MCF 10A (cell line): ENCODE measurements around the gene C3orf33. TPM values are rescaled to one million over a fixed set of nuclear protein-coding genes. Genes with fewer than 3 reads are reported as not detected.
A peak's percentile ranks its signal among the peaks of the same experiment; 100 is the strongest.
"Not testable (repeated sequence)": the region's sequence is repeated elsewhere in the genome, so short reads cannot be mapped to it uniquely, and the experiment has no call there.

Experiments used
- BruUV-seq: library from RNA; stranded (reverse); fragments of 400-500 nt; replicated peaks from 2 replicates; lab custom pipeline; 2021; lab: Mats Ljungman, UMichigan
- CTCF ChIA-PET: fragments of 300-600 bp; sonication (Branson Sonifier 250); formaldehyde crosslinking; extraction: SDS; loops from one replicate; lab custom pipeline; 2021; ENCODE audit warnings: antibody characterized with exemption, inconsistent platforms; lab: Yijun Ruan, JAX
- POLR2A ChIA-PET: fragments of 300-600, 350-650 bp; sonication (Branson Sonifier 250); formaldehyde crosslinking; extraction: SDS; loops from one replicate; lab custom pipeline; 2020; ENCODE audit warnings: antibody characterized with exemption, inconsistent platforms; lab: Yijun Ruan, JAX
- DNase-seq: peaks from one replicate; pipeline ENCODE4 v3.0.0-alpha.2; 2018; ENCODE audit not compliant: unreplicated experiment
- H3K27ac Mint-ChIP-seq: one replicate; pipeline ENCODE4 v1.8.0; 2022; ENCODE audit warnings: mild to moderate bottlenecking, low read depth, mixed read lengths; ENCODE audit not compliant: unreplicated experiment
- H3K27me3 Mint-ChIP-seq: one replicate; pipeline ENCODE4 v1.8.0; 2022; ENCODE audit warnings: mixed read lengths; ENCODE audit not compliant: insufficient read depth, unreplicated experiment
- H3K36me3 Mint-ChIP-seq: one replicate; pipeline ENCODE4 v1.8.0; 2022; ENCODE audit warnings: mild to moderate bottlenecking, moderate library complexity, mixed read lengths; ENCODE audit not compliant: insufficient read depth, unreplicated experiment
- H3K4me1 Mint-ChIP-seq: one replicate; pipeline ENCODE4 v1.8.0; 2022; ENCODE audit warnings: mixed read lengths; ENCODE audit not compliant: insufficient read depth, unreplicated experiment
- H3K4me3 Mint-ChIP-seq: one replicate; pipeline ENCODE4 v1.8.0; 2022; ENCODE audit warnings: mild to moderate bottlenecking, moderate library complexity, mixed read lengths; ENCODE audit not compliant: unreplicated experiment
- H3K9me3 Mint-ChIP-seq: one replicate; pipeline ENCODE4 v1.8.0; 2022; ENCODE audit warnings: mixed read lengths; ENCODE audit not compliant: unreplicated experiment
- intact Hi-C: fragments of 100-400 bp; cut with micrococcal nuclease; formaldehyde crosslinking; loops from 2 replicates; pipeline ENCODE4 v1.14.1; 2022
- total RNA-seq: library from RNA; stranded (reverse); gene quantifications from 2 replicates; pipeline ENCODE4 v1.2.3, GENCODE V29; 2022
- TF ChIP-seq, protein P1 (sequence below): fragments of 200-600 bp; IDR thresholded peaks from one replicate; pipeline ENCODE4 v1.8.0; 2022; ENCODE audit warnings: antibody characterized with exemption, mild to moderate bottlenecking; ENCODE audit not compliant: unreplicated experiment

The C3orf33 gene
- total RNA-seq, 1 experiment from 2014 or later: 3.6 TPM

DNA sequence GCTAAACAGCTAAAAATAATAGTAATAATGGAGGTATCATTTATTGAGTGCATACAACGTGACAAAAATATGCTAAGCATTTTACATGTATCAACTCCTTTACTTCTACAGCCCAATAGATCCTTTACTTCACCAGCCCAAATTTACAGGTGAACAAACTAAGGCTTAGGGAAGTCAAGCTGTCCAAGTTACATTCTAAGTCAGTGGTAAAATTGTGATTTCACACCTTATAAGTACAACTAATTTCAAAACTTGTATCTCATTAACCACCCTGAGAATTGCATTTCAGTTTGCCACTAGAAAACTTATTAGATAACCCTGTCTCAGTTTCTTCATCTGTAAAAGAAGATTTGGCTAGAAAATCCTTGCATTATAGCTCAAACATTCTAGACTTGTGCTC, 37.5 kb upstream of the C3orf33 start:
- BruUV-seq: TSS peak; percentile 0

DNA sequence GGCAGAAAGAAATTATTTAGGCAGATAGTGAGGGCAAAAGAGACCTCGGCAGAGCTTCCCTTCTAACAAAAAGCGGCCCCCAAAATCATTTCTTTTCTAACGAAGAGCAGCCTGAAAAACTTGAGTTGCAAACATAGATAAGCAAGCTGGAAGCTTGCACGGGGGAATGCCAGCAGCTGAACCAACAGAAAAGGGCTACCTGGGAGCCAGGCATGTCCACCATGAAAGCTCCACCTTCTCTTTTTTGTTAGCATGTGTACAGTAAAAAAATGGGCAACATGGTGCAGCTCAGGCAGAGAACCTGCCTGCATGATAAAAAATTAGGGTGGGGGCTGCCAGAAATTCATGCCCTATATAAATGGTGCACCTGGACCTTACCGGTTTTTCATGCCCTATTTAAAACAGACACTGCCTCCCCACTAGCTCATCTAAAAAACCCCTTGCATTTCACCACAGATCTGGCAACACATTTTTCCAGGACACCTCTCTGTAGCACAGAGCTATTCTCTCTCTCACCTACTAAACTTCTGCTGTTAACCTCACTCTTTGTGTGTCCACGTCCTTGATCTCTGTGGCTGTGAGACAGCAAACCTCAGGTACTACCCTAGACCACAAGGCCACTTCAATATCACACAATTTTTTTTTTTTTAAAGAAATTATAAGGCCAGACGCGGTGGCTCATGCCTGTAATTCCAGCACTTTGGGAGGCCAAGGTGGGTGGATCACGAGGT, 29.4 kb upstream of the C3orf33 start:
- Mint-ChIP-seq H3K9me3 (no peaks in the 10 kb centered on the region), H3K27ac (no peak overlapping the region), H3K4me1 (no peaks in the 10 kb centered on the region), H3K36me3 (peaks cover 44% of the 10 kb centered on the region), H3K4me3 (no peak overlapping the region), H3K27me3 (no peaks in the 10 kb centered on the region)
- TF ChIP-seq, protein P1, sequence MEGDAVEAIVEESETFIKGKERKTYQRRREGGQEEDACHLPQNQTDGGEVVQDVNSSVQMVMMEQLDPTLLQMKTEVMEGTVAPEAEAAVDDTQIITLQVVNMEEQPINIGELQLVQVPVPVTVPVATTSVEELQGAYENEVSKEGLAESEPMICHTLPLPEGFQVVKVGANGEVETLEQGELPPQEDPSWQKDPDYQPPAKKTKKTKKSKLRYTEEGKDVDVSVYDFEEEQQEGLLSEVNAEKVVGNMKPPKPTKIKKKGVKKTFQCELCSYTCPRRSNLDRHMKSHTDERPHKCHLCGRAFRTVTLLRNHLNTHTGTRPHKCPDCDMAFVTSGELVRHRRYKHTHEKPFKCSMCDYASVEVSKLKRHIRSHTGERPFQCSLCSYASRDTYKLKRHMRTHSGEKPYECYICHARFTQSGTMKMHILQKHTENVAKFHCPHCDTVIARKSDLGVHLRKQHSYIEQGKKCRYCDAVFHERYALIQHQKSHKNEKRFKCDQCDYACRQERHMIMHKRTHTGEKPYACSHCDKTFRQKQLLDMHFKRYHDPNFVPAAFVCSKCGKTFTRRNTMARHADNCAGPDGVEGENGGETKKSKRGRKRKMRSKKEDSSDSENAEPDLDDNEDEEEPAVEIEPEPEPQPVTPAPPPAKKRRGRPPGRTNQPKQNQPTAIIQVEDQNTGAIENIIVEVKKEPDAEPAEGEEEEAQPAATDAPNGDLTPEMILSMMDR: no peak
- intact Hi-C loops: no loop called here
- ChIA-PET CTCF (interaction anchor here (0.7 to 1.5 kb wide), 3 partner anchors 18 to 129 kb away, joined by 3 to 8 read pairs (median 6); partner anchors contain the start of gene C3orf33), POLR2A (interaction anchor here (0.6 kb wide), 1 partner anchor 12 kb away, joined by 4 read pairs; no protein-coding TSS in a partner anchor)
- no peak for DNase-seq
- BruUV-seq: no TSS peak

More for the DNA sequence above, 37.5 kb upstream of the C3orf33 start:
- Mint-ChIP-seq H3K27me3 (no peaks in the 10 kb centered on the region), H3K4me1 (peaks cover 19% of the 10 kb centered on the region), H3K27ac (no peak overlapping the region), H3K36me3 (peaks cover 18% of the 10 kb centered on the region), H3K9me3 (no peaks in the 10 kb centered on the region), H3K4me3 (no peak overlapping the region)
- TF ChIP-seq, protein P1: no peak
- POLR2A ChIA-PET: interaction anchor here (1.2 kb wide), 1 partner anchor 10 kb away, joined by 6 read pairs; no protein-coding TSS in a partner anchor
- intact Hi-C loops: no loop called here
- CTCF ChIA-PET: no interaction called here
- DNase-seq: no peak

DNA sequence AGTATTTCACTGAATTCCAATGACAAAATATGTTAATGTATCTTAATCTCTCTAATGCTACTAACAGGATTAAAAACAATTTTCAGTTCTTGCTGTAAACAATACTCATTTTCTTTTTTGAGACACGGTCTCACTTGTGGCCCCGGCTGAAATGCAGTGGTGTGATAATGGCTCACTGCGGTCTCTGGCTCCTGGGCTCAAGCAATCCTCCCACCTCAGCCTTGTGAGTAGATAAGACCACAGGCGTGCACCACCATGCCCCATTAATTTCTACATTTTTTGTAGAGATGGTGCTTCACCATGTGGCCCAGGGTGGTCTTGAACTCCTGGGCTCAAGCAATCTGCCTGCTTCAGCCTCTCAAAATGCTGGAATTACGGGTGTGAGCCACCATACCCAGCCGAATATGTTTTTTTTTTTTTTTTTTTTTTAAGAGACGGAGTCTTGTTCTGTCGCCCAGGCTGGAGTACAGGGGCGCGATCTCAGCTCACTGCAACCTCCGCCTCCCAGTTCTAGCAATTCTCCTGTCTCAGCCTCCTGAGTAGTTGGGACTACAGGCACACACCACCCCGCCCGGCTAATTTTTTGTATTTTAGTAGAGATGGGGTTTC, 22.5 kb upstream of the C3orf33 start:
- H3K27ac Mint-ChIP-seq, H3K27me3 Mint-ChIP-seq, BruUV-seq, POLR2A ChIA-PET, H3K9me3 Mint-ChIP-seq, H3K4me3 Mint-ChIP-seq, DNase-seq, intact Hi-C loops, H3K4me1 Mint-ChIP-seq: not testable (repeated sequence)
- CTCF ChIA-PET: interaction anchor here (1.4 to 1.6 kb wide), 3 partner anchors 22 to 76 kb away, joined by 3 to 14 read pairs (median 4); partner anchors contain the start of gene C3orf33
- peaks cover 67% of the 10 kb centered on the region for H3K36me3 Mint-ChIP-seq

DNA sequence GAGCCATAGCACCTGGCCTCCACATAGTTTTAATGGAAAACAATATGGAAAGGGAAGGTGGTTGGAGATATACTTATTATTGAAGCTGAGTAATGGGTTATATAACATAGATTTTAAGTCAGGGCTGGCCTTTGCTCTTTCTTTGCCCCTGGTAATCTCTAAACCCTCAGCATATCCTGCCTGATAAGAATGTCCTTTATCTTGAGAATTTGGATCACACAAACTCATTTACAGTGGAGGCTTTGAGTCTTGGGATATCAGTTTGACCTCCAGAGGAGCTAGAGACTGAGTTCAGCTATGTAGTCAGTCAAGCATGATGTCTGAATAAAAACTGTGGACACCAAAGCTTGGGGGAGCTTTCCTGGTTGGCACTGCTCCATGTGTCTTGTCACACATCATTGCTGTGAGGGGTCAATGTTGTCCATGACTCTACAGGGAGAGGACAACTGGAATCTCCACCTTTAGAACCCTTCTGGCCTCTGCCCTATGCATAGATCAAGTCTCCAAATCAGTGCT, 9.0 kb upstream of the C3orf33 start:
- Mint-ChIP-seq H3K4me1 (no peaks in the 10 kb centered on the region), H3K9me3 (no peaks in the 10 kb centered on the region), H3K27me3 (no peaks in the 10 kb centered on the region), H3K36me3 (peaks cover 31% of the 10 kb centered on the region), H3K4me3 (no peak overlapping the region), H3K27ac (no peak overlapping the region)
- TF ChIP-seq, protein P1: no peak
- POLR2A ChIA-PET: interaction anchor here (0.6 to 1.4 kb wide), 2 partner anchors 9 to 18 kb away, joined by 3 to 6 read pairs; partner anchors contain the start of gene C3orf33
- no TSS peak for BruUV-seq
- CTCF ChIA-PET: interaction anchor here (0.5 to 1.8 kb wide), 4 partner anchors 9 to 1913 kb away, joined by 3 to 16 read pairs (median 5); partner anchors contain the start of gene C3orf33
- no peak for DNase-seq
- intact Hi-C loops: no loop called here

DNA sequence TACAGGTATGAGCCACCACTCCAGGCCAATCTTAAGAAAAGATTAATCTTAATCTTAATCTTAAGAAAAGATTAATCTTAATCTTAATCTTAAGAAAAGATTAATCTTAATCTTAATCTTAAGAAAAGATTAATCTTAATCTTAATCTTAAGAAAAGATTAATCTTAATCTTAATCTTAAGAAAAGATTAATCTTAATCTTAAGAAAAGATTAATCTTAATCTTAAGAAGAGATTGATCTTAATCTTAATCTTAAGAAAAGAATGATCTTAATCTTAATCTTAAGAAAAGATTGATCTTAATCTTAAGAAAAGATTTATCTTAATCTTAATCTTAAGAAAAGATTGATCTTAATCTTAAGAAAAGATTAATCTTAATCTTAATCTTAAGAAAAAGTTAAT, 7.1 kb upstream of the C3orf33 start:
- BruUV-seq, H3K27me3 Mint-ChIP-seq, DNase-seq, H3K9me3 Mint-ChIP-seq, intact Hi-C loops, H3K4me1 Mint-ChIP-seq, H3K27ac Mint-ChIP-seq, H3K4me3 Mint-ChIP-seq, POLR2A ChIA-PET: not testable (repeated sequence)
- CTCF ChIA-PET: interaction anchor here (0.6 kb wide), 1 partner anchor 295 kb away, joined by 3 read pairs; no protein-coding TSS in a partner anchor
- peaks cover 12% of the 10 kb centered on the region for H3K36me3 Mint-ChIP-seq
